Thyroid gland (tissue), 4 donors: ENCODE data around the gene KRT14.

ENCODE experiments used
- POLR2A ChIP-seq, 2 donors: fragments of 450-650 bp; IDR thresholded peaks; one replicate each; pipeline ENCODE4 v1.6.1; 2017; ENCODE audit warnings: antibody characterized with exemption in 2 of 2, mild to moderate bottlenecking in 2 of 2, moderate library complexity in 1 of 2
- TF ChIP-seq, protein P1 (sequence below), 6 experiments: fragments of 200-600 bp in 3 of 6; fragments of 450-650 bp in 3 of 6; sonication (generic) in 3 of 6; IDR thresholded peaks; one replicate each; pipeline ENCODE4 v1.5.1; 2016 to 2019; ENCODE audit warnings: antibody characterized with exemption in 6 of 6, mild to moderate bottlenecking in 2 of 6, inconsistent platforms in 1 of 6, moderate library complexity in 1 of 6

DNA sequence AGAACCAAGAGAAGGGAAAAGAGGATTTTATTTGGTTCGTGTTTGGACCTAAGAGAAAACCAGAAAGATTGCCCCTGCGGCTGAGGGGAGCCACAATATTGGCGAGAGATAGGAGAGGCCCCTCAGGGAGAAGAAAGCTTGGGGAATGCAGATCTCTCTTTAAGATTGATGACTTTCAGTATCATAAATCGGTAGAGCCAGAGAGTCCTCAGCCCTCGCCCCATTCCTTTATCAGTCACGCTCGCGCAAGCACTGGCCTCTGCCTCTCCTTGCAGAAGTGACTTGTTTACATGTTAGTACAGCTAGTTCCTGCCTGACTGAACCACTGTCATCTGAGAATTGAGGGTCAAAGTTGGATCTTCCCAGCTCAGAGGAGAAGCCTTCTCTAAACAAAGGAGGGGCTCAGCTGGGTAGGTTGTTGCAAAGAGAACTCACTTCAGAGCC, 37.1 kb downstream of the KRT14 start:
- TF ChIP-seq, protein P1, sequence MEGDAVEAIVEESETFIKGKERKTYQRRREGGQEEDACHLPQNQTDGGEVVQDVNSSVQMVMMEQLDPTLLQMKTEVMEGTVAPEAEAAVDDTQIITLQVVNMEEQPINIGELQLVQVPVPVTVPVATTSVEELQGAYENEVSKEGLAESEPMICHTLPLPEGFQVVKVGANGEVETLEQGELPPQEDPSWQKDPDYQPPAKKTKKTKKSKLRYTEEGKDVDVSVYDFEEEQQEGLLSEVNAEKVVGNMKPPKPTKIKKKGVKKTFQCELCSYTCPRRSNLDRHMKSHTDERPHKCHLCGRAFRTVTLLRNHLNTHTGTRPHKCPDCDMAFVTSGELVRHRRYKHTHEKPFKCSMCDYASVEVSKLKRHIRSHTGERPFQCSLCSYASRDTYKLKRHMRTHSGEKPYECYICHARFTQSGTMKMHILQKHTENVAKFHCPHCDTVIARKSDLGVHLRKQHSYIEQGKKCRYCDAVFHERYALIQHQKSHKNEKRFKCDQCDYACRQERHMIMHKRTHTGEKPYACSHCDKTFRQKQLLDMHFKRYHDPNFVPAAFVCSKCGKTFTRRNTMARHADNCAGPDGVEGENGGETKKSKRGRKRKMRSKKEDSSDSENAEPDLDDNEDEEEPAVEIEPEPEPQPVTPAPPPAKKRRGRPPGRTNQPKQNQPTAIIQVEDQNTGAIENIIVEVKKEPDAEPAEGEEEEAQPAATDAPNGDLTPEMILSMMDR (IDR thresholded peaks at IDR 0.05), result no peak
- no peak for TF ChIP-seq POLR2A (IDR thresholded peaks at IDR 0.05)
